Measurements from ENCODE around the gene ZNF550.

GRCh38 chr19:57587529-57587928 is 27.9 kb upstream of the ZNF550 start:
- TF ChIP-seq SIN3A (IDR thresholded peaks at IDR 0.05; ENCODE audit: low read depth) (no peak), EGR1 (IDR thresholded peaks at IDR 0.05; ENCODE audit: low read depth) (no peak), REST (IDR thresholded peaks at IDR 0.05; ENCODE audit: low read depth) (no peak), ELF1 (IDR thresholded peaks at IDR 0.05; ENCODE audit: borderline replicate concordance, low read depth) (no peak), POLR2AphosphoS5 (IDR thresholded peaks at IDR 0.05; ENCODE audit: low read depth, low read length) (no peak), POLR2A (IDR thresholded peaks at IDR 0.05; ENCODE audit: borderline replicate concordance, extremely low read depth, insufficient read depth, insufficient read length) (no peak)
- TF ChIP-seq, protein P1, sequence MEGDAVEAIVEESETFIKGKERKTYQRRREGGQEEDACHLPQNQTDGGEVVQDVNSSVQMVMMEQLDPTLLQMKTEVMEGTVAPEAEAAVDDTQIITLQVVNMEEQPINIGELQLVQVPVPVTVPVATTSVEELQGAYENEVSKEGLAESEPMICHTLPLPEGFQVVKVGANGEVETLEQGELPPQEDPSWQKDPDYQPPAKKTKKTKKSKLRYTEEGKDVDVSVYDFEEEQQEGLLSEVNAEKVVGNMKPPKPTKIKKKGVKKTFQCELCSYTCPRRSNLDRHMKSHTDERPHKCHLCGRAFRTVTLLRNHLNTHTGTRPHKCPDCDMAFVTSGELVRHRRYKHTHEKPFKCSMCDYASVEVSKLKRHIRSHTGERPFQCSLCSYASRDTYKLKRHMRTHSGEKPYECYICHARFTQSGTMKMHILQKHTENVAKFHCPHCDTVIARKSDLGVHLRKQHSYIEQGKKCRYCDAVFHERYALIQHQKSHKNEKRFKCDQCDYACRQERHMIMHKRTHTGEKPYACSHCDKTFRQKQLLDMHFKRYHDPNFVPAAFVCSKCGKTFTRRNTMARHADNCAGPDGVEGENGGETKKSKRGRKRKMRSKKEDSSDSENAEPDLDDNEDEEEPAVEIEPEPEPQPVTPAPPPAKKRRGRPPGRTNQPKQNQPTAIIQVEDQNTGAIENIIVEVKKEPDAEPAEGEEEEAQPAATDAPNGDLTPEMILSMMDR (IDR thresholded peaks at IDR 0.05 in 2 of 3, conservative IDR thresholded peaks at IDR 0.05 in 1 of 3; ENCODE audit: borderline replicate concordance in 1 of 3, insufficient read depth in 1 of 3, low read depth in 2 of 3, low read length in 2 of 3): no peak

Data from HCT116 (cell line).